Gastrocnemius medialis (tissue), 4 donors: ENCODE results near the gene KIF5B.

Source experiments
- POLR2A ChIP-seq, 2 donors: fragments of 450-650 bp; IDR thresholded peaks; one replicate each; pipeline ENCODE4 v1.6.1; 2017; ENCODE audit warnings: antibody characterized with exemption in 2 of 2, mild to moderate bottlenecking in 2 of 2, moderate library complexity in 2 of 2
- TF ChIP-seq, protein P1 (sequence below), 5 experiments: fragments of 450-650 bp in 3 of 5; fragments of 200-600 bp in 2 of 5; sonication (generic) in 2 of 5; IDR thresholded peaks in 4 of 5; conservative IDR thresholded peaks in 1 of 5; 1 replicate in 4 of 5; 2 replicates in 1 of 5; pipeline ENCODE4 v1.5.1; 2016 to 2019; ENCODE audit warnings: antibody characterized with exemption in 5 of 5, mild to moderate bottlenecking in 3 of 5, moderate library complexity in 3 of 5

DNA sequence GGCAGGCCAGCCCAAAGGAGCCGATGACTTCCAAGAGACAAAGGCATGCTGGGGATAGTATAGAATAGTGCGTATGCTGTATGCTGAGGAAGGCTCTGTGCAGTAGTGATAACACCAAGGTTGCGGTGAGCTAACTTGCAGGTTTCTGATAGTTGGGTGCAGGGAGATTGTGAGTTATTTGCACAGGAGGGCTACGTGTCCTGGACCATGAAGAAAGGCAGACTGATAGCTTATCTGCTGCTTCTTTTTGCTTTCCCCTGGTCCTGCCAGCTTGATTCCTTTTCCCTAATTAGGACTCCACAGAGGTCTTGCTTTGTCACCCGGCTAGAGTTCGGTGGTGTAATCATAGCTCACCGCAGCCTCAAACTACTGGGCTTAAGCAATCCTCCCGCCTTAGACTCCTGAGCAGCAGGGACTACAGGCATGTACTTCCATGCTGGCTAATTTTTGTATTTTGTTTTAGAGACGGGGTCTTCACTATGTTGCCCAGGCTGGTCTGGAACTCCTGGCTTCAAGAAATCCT lies 83.6 kb downstream of the KIF5B start:
- TF ChIP-seq, protein P1, sequence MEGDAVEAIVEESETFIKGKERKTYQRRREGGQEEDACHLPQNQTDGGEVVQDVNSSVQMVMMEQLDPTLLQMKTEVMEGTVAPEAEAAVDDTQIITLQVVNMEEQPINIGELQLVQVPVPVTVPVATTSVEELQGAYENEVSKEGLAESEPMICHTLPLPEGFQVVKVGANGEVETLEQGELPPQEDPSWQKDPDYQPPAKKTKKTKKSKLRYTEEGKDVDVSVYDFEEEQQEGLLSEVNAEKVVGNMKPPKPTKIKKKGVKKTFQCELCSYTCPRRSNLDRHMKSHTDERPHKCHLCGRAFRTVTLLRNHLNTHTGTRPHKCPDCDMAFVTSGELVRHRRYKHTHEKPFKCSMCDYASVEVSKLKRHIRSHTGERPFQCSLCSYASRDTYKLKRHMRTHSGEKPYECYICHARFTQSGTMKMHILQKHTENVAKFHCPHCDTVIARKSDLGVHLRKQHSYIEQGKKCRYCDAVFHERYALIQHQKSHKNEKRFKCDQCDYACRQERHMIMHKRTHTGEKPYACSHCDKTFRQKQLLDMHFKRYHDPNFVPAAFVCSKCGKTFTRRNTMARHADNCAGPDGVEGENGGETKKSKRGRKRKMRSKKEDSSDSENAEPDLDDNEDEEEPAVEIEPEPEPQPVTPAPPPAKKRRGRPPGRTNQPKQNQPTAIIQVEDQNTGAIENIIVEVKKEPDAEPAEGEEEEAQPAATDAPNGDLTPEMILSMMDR (IDR thresholded peaks at IDR 0.05 in 4 of 5, conservative IDR thresholded peaks at IDR 0.05 in 1 of 5), result no peak
- no peak for TF ChIP-seq POLR2A (IDR thresholded peaks at IDR 0.05)
